Femur (tissue), 1 donor: ENCODE data around the gene BBLN.
A peak's percentile ranks its signal among the peaks of the same experiment; 100 is the strongest.

Source experiments
- DNase-seq: peaks from one replicate; pipeline ENCODE4 v3.0.0-alpha.2; 2017

BBLN gene

DNA sequence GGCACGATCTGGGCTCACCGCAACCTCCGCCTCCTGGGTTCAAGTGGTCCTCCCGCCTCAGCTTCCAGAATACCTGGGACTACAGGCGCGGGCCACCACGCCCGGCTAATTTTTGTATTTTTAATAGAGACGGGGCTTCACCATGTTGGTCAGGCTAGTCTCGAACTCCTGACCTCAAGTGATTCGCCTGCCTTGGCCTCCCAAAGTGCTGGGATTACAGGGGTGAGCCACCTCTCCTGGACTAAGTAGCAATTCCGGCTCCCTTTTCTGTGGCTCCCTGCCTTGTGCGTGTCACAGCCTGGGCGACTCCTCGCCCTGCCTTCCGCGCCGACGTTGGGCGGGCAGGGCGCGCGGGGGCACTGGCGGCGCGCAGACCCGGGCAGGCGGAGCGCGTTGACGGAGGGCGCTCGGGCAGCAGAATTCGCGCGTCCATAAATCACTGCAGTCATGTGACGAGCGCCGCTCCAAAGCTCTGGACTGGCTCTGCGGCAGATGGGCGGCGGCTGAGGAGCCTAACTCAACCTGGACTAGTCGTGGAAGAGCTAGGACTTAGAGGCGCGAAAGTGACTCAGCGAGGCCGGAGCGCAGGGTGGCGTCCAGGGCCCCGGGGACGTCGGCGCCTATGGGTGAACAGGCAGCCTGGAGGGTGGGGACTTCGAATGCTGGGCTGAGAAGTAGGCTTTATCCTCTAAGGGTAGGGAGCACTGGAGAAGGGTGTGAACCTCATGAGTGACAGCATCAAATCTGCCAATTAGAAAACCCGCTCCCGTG is 32.7 kb downstream of the BBLN start:
- DNase-seq = peak; percentile 89

DNA sequence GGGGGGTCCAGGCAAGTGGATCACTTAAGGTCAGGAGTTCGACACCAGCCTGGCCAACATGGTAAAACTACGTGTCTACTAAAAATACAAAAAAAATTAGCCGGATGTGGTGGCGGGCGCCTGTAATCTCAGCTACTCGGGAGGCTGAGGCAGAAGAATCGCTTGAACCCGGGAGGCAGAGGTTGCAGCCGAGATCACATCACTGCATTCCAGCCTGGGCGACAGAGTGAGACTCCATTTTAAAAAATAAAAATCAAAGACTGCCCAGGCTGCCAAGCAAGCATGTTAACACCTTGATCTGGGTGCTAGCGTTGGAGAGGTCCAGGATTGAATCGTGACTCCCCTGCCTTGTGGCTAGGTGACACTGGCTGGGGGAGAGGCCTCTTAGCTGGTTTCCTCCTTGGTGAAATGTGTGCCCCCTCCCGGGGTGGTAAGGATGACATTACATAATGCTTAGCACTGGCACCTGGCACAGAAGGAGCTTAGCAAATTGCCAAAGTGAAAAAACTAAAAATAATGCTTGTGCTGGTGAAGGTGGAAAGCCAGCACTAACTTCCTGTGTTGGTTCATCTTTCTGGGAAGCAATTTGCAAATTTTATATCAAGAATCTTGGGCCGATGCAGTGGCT is 33.5 kb downstream of the BBLN start:
- DNase-seq = no peak

DNA sequence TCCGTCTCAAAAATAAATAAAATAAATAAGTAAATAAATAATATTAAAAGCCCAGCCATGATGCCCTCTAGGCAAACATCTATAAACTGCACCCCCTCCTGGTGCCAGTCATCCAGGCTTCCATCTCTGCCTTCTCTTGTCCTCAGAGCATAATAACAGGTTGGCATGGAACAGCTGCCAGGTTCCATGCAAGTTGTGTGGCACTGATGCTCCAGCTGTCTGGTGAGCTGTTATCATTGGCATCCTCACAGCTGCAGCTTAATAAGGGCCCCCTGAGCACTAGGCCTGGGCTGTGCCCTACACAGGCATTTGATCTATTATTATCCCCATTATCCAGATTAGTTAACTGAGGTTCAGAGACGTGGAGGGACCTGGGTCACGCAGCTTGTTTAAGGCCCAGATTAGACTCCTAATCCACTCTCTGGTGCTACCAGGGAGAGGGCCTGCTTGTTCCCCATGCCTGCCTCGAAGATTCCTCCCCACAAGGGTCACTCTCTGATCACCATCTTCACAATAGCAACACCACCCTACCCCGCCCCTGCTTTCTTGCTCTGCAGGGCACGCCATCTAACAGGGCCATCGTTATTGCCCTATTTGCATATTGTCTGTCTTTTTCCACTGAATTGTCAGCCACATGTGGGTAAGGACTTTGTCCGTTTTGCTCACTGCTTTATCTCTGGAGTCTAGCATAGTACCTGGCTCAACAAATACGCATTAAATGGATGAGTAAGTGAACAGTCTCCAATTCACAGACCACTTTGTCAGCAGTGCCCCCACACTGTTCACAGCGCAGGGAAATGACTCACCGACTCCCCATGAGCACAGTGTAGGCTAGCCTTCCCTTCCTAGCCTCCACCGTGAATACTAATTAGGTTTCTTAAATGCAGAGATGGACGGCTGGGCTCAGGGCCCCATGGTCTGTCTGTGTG is 41.6 kb downstream of the BBLN start:
- no peak for DNase-seq

DNA sequence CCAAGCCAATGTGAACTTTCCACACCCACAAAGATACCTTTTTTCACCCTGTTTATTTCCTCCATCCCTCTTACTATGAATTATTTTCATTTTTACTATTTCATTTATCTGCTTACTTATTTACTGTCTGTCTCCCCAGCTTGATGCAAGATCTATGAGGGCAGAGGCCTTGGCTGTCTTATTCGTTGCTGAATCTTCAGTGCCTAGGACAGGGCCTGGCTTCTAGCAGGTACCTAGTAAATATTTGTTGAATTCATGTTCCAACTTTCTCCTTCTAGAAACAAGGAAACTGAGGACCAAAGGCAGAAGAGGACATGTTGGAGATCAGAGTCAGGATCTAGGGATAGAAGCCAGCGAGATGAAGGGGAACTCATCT is 42.6 kb downstream of the BBLN start:
- DNase-seq = no peak

DNA sequence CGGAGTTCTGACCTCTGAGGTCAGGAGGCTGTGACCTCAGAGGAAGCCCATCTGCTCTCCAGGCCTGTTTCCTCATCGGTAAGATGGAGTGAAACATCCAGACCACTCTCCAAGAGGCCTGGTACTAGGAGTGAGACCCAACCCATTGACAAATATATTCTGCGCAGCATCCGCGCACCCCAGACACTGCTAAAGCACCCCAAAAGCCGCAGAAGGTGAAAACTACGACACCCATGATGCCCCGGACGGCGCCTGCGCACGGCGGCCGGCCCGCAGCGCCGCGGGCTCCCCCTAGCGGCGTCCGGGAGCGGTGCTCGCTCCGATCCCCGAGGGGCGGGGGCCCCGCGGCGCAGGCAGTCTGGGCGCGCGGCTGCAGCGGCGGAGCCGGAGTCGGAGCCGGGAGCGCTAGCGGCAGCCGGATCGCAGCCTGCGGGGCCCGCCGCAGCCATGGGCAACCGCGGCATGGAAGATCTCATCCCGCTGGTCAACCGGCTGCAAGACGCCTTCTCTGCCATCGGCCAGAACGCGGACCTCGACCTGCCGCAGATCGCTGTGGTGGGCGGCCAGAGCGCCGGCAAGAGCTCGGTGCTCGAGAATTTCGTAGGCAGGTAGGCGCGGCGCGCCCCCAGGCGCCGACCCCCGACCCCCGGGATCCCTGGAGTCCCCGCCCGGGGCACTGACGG is 43.1 kb downstream of the BBLN start, which contains the start of gene DNM1:
DNM1 (plus strand) TSS at position 356 of the 683 bp plus-strand sequence; CDS start at position 448, 92 bp downstream.
- DNase-seq = peak; percentile 75

DNA sequence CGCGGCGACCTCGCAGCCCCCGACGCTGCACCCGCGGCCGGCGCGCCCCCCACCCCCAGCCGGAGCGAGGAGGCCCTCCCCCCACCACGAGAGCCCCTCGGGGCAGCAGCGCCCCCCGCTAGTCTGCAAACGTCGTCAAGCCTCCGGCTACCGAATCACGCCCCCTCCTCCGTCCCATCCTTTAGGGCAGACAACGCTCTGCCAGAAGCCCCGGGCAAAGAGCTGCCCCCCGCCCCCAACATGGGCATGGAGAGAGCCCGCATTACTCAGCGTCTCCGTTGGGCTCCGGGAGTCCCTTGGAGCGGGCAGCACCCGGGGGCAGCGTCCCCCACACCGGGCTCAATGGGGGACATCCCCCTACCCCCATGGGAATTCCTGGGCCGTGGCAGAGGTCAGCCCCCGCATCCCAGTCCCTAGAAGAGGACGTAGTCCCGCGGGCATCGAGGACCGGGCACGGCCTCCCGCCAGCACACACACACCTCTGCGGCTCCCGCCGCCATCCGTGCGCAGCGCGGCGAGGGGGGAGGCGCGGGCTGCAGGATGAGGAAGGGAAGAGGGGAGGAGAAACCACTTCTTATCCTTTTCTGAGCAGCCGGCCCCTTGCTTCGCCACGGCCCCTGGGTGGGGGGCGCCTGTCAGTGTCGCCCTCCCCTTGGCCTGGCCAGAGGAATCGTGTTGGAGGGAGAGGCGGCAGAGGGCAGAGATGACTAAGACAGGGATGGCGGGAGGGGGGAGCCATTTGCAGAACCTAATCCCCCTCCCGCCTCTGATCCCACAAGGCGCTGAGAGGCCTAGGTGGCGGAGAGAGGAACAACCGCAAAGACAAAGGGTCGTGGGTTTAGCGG is 43.9 kb downstream of the BBLN start:
- peak; percentile 69 for DNase-seq

DNA sequence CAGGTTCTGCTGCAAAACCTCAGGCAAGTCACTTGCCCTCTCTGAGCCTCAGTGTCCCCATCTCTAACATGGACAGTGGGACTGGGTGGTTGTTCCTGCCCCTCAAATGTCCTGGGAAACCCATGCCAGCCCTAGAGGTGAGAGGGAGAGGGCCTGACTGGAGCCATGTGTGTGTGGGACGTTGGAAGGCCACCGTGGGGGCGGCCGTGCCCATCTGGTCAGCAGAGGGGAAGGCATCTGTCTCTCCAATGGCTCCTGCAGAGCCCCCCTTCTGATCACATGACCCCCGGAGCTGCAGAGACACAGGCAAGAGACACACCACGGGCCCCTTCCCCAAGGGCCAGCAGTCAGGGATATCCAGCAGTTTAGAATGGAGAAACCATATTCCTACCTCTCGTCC is 44.8 kb downstream of the BBLN start:
- DNase-seq = no peak

DNA sequence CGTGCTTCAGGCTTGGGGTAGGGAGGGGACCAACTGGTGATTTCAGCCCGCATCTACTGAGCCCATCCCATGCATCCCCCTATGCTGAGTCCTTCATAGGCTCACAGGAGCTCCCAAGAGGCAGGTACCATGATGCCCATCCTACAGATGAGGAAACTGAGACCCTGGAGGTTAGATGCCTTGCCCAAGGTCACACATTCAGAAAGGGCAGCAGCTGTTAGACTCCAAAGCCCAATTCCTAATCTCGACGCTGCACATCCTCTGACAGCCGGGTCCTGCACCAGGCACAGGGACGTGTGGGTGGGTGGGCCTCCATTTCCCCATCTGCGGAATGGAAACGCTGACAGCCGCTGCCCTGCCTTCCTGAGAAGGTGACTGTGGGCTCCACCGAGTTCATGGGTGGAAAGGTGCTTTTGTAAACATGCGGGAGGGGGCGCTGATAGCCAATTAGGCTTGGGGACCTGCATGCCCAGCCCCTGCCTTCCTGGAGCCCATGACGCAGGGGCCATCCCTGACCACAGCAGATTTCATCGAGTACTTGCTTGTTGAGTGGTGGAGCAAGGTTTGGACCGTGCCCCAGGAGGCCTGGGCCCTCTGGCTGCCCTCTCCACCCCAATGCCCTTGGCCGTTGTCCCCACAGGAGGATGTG is 45.4 kb downstream of the BBLN start:
- DNase-seq = no peak

DNA sequence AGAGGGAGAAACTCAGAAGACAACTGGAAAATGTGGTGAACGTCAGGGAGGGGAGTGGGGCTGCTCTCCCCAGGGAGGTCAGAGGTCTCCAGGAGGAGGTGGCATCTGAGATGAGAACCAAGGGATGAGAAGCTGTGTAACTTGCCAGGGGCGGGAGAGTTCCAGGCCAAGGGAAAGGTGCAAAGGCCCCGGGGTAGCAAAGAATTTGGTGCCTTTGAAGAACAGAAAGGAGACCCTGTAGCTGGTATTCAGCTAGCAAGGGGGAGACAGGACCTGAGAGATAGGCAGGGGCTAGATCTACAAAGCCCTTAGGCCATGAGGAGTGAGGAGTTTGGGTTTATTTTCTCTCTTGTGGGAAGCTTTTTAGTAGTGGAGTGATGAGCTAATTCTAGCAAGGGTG is 46.4 kb downstream of the BBLN start:
- DNase-seq = no peak

DNA sequence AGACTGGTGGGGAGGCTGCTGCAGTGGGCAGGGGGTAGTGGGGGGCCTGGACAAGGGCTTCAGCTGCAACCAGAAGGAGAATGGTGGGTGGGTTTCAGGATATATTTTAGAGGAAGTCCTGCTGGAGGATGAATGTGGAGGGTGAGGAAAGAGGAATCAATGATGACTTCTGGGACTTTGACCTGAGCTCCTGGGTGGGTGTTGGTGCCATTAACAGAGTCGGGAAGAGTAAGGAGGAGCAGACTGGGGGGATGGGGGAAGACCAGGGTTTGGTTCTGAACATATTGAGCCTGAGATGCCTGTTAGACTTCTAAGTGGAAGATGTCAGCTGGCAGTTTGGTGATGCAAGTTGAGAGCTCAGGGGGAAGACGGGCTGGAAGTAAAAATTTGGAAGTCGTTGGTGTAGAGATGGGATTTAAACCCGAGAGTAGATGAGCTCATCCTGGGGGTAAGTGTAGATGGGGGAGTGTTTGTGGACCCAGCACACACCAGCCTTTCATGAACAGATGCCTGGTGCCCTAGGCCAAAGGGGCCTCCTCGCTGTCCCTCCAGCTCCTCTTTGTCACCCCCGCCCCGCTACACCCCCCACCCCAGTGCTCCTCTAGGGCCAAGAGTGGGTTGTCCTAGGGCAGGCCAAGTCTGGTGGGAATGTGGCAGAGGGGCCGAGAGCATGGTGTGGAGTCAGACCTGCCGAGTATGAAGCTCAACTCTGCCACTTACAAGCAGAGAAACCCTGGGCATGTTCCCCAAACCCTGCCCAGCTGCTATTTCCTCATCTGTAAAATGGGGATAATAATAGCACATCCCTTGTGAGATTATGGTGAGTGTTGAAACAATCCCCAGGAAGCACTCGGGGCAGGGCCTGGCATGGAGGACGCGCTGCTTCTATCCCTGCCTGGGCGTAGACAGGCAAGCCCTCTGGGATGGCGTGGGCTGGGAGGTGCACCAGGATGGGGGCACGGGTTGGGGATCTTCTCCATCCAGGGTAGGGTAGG is 47.1 kb downstream of the BBLN start:
- no peak for DNase-seq

DNA sequence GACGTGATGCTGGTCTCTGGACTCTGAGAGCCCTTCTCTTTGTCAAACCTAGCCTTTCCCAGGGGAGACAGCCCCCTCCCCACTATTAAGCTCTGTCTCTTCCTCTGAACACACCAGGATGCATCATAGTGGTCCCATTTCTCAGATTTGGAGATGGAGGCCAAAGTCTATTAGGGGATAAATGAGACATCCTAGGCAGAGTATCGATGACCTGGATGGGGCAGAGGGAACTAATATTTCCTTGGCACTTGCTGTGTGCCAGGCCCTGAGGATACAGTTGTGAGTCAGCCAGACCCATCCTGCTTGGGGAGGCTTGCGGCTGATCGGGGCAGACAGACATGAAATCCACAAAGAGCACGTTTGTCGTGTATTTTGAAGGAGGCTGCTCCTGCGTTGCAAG is 48.3 kb downstream of the BBLN start:
- DNase-seq = no peak

DNA sequence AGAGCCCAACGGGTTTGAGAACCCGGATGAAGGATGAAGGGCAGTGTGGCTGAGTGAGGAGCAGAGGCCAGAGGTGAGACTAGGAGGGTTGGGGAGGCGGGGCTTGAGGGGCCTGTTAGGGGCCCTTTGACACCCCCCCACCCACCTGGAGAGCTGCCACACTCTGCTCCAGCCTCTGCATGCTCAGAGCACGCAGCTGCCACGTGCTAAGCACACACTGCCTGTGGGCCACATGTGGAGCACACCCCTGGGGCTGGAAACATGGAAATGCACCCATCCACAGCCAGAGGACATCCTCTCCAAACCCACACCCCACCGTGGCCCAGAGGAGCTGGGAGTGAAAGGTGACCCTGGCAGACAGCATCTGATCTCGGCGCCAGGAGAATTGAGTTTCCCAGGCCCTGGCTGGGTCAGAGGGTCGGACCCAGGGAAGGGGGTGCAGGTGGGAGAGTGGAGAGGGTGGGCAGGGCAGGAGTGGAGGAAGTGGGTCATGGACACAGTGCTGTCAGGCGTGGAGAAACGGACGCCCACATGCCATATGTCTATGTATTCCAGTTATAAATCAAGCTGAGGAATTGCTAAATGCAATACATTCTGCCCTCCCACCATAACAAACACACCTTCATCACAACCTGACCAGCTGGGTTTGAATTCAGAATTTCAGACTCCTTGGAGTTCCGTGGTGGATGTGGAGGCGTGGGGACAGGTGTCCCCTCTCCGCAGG is 49.0 kb downstream of the BBLN start:
- DNase-seq = no peak

DNA sequence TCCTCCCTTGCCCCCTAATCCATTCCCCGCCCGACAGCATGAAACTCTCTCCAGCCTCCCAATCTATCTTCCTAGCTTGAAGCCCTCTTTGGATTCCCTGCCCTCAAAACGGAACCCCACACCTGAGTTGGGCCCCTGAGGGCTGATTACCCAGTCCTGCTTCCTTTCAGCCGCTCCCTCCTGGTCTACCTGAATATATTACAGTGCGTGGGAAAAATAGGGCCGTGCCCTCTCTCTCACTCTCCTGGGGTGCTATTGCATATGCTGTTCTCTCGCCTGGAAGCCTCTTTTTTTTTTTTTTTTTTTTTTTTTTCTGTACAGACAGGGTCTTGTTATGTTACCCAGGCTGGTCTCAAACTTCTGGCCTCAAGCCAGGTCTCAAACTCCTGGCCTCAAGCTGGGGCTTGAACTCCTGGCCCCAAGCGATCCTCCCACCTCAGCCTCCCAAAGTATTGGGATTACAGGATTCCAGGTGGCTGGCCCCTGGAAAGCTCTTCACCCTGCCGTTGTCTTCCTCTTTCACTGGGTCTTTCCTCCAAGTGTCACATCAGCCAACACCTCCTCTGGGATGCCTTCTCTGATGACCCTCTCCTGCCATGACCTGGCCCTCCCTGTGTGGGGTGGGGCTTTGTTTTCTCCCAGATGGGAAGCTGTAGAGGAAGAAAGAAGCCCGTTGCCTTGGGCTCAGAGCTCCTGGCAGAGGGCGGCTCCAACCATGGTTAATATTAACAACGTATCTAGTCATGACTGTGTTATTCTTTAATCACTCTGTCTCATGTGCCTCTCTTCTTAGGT is 51.3 kb downstream of the BBLN start:
- DNase-seq = no peak

DNA sequence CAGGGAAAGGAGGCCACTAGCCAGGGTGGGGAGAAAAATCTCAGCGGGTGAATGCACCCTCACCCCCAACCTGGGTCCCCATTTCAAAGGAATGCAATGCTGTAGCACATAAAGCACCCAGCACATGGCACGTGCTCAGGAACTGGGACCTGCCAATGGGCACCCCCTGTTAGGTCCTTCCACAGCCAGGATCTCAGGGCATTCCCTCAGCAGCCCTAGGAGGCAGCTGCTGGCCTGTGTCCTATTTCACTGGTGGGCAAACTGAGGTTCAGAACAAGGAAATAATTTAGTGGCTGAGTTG is 51.9 kb downstream of the BBLN start:
- no peak for DNase-seq
